ENCODE results near the gene CCDC88C. TPM values are rescaled to one million over a fixed set of nuclear protein-coding genes. Genes with fewer than 3 reads are reported as not detected.

Gene CCDC88C
- polyA plus RNA-seq, 3 donors from 2014 or later = 19.5 to 58.2 (median 21.2) TPM

GRCh38 chr14:91356181-91356763 lies 61.3 kb downstream of the CCDC88C start:
- H3K9me3 Mint-ChIP-seq = no peaks in the 10 kb centered on the region
- peaks cover 0 to 30% (median 7%) of the 10 kb centered on the region in 3 donors for H3K36me3 Mint-ChIP-seq

GRCh38 chr14:91354979-91355685 lies 62.5 kb downstream of the CCDC88C start:
- H3K36me3 Mint-ChIP-seq = peaks cover 0 to 30% (median 4%) of the 10 kb centered on the region in 3 donors

More at GRCh38 chr14:91356181-91356763, 61.3 kb downstream of the CCDC88C start:
- Mint-ChIP-seq H3K4me1 (peaks cover 87 to 96% of the 10 kb centered on the region in 2 donors), H3K4me3 (peak overlapping the region; percentile 59 to 84 (median 79)), H3K27me3 (ENCODE audit: low read depth in 3 of 3) (peaks cover 4 to 21% (median 16%) of the 10 kb centered on the region in 3 donors), H3K27ac (peak overlapping the region; percentile 92 to 99 (median 97))
- DNase-seq = peak in 1 of 3 donors; percentile 42

GRCh38 chr14:91354221-91354916 lies 63.3 kb downstream of the CCDC88C start:
- H3K4me3 Mint-ChIP-seq = peak overlapping the region; percentile 59 to 84 (median 79)
- peak; percentile 47 to 69 (median 54) for DNase-seq
- H3K9me3 Mint-ChIP-seq = no peaks in the 10 kb centered on the region
- peak overlapping the region; percentile 92 to 99 (median 97) for H3K27ac Mint-ChIP-seq
- H3K4me1 Mint-ChIP-seq = peaks cover 87 to 96% of the 10 kb centered on the region in 2 donors
- peaks cover 6 to 28% (median 24%) of the 10 kb centered on the region in 3 donors for H3K27me3 Mint-ChIP-seq (ENCODE audit: low read depth in 3 of 3)
- H3K36me3 Mint-ChIP-seq = peaks cover 0 to 28% (median 4%) of the 10 kb centered on the region in 3 donors

More at GRCh38 chr14:91354979-91355685, 62.5 kb downstream of the CCDC88C start:
- peak overlapping the region; percentile 92 to 99 (median 97) for H3K27ac Mint-ChIP-seq
- H3K4me3 Mint-ChIP-seq = peak overlapping the region; percentile 59 to 84 (median 79)
- H3K27me3 Mint-ChIP-seq (ENCODE audit: low read depth in 3 of 3) = peaks cover 6 to 28% (median 24%) of the 10 kb centered on the region in 3 donors
- H3K9me3 Mint-ChIP-seq = no peaks in the 10 kb centered on the region
- H3K4me1 Mint-ChIP-seq = peaks cover 87 to 96% of the 10 kb centered on the region in 2 donors
- peak; percentile 42 to 47 (median 42) for DNase-seq

- Mint-ChIP-seq H3K4me1 (peaks cover 89 to 97% of the 10 kb centered on the region in 2 donors), H3K27me3 (ENCODE audit: low read depth in 3 of 3) (peaks cover 6 to 32% (median 24%) of the 10 kb centered on the region in 3 donors), H3K36me3 (peaks cover 0 to 23% (median 4%) of the 10 kb centered on the region in 3 donors), H3K9me3 (no peaks in the 10 kb centered on the region), H3K27ac (peak overlapping the region; percentile 93 to 99 (median 98)), H3K4me3 (peak overlapping the region in 4 of 5 donors; percentile 18 to 84 (median 56))
- DNase-seq = no peak
Observed at GRCh38 chr14:91352728-91353692, 64.6 kb downstream of the CCDC88C start.

GRCh38 chr14:91352053-91352452 lies 65.6 kb downstream of the CCDC88C start:
- Mint-ChIP-seq H3K36me3 (peaks cover 0 to 19% (median 4%) of the 10 kb centered on the region in 3 donors), H3K4me1 (peaks cover 96% of the 10 kb centered on the region in 2 donors), H3K4me3 (peak overlapping the region in 4 of 5 donors; percentile 65 to 97 (median 87)), H3K27me3 (ENCODE audit: low read depth in 3 of 3) (peaks cover 5 to 29% (median 24%) of the 10 kb centered on the region in 3 donors), H3K9me3 (no peaks in the 10 kb centered on the region), H3K27ac (peak overlapping the region; percentile 93 to 99 (median 98))
- DNase-seq = no peak

- peaks cover 96 to 97% of the 10 kb centered on the region in 2 donors for H3K4me1 Mint-ChIP-seq
- peaks cover 5 to 29% (median 24%) of the 10 kb centered on the region in 3 donors for H3K27me3 Mint-ChIP-seq (ENCODE audit: low read depth in 3 of 3)
- peaks cover 0 to 16% (median 4%) of the 10 kb centered on the region in 3 donors for H3K36me3 Mint-ChIP-seq
- H3K27ac Mint-ChIP-seq = peak overlapping the region; percentile 93 to 99 (median 98)
- no peaks in the 10 kb centered on the region for H3K9me3 Mint-ChIP-seq
- DNase-seq = no peak
- H3K4me3 Mint-ChIP-seq = peak overlapping the region; percentile 78 to 97 (median 88)
Observed at GRCh38 chr14:91351512-91351862, 66.1 kb downstream of the CCDC88C start.

GRCh38 chr14:91350813-91351511 lies 66.7 kb downstream of the CCDC88C start:
- no peaks in the 10 kb centered on the region for H3K9me3 Mint-ChIP-seq
- H3K36me3 Mint-ChIP-seq = peaks cover 0 to 12% (median 4%) of the 10 kb centered on the region in 3 donors
- H3K4me1 Mint-ChIP-seq = peaks cover 96 to 97% of the 10 kb centered on the region in 2 donors
- H3K27me3 Mint-ChIP-seq (ENCODE audit: low read depth in 3 of 3) = peaks cover 5 to 29% (median 21%) of the 10 kb centered on the region in 3 donors
- peak; percentile 76 to 79 (median 78) for DNase-seq
- peak overlapping the region; percentile 93 to 99 (median 98) for H3K27ac Mint-ChIP-seq
- H3K4me3 Mint-ChIP-seq = peak overlapping the region; percentile 78 to 97 (median 88)

- Mint-ChIP-seq H3K27ac (peak overlapping the region; percentile 93 to 99 (median 98)), H3K4me3 (peak overlapping the region; percentile 78 to 97 (median 88)), H3K9me3 (no peaks in the 10 kb centered on the region), H3K27me3 (ENCODE audit: low read depth in 3 of 3) (peaks cover 5 to 27% (median 21%) of the 10 kb centered on the region in 3 donors), H3K36me3 (peaks cover 0 to 12% (median 4%) of the 10 kb centered on the region in 3 donors), H3K4me1 (peaks cover 96 to 97% of the 10 kb centered on the region in 2 donors)
- DNase-seq = no peak
Observed at GRCh38 chr14:91350483-91350812, 67.2 kb downstream of the CCDC88C start.

GRCh38 chr14:91349481-91350074 lies 68.0 kb downstream of the CCDC88C start:
- H3K27ac Mint-ChIP-seq = peak overlapping the region; percentile 93 to 99 (median 98)
- peak overlapping the region; percentile 31 to 97 (median 88) for H3K4me3 Mint-ChIP-seq
- peaks cover 92 to 97% of the 10 kb centered on the region in 2 donors for H3K4me1 Mint-ChIP-seq
- DNase-seq = peak; percentile 41 to 52 (median 50)
- peaks cover 3 to 19% (median 17%) of the 10 kb centered on the region in 3 donors for H3K27me3 Mint-ChIP-seq (ENCODE audit: low read depth in 3 of 3)
- no peaks in the 10 kb centered on the region for H3K9me3 Mint-ChIP-seq
- peaks cover 0 to 11% (median 4%) of the 10 kb centered on the region in 3 donors for H3K36me3 Mint-ChIP-seq

- peaks cover 88 to 96% of the 10 kb centered on the region in 2 donors for H3K4me1 Mint-ChIP-seq
- DNase-seq = no peak
- no peaks in the 10 kb centered on the region for H3K9me3 Mint-ChIP-seq
- H3K36me3 Mint-ChIP-seq = peaks cover 0 to 5% (median 1%) of the 10 kb centered on the region in 3 donors
- H3K27me3 Mint-ChIP-seq (ENCODE audit: low read depth in 3 of 3) = peaks cover 3 to 19% (median 11%) of the 10 kb centered on the region in 3 donors
- H3K27ac Mint-ChIP-seq = peak overlapping the region; percentile 93 to 99 (median 98)
- peak overlapping the region; percentile 31 to 97 (median 88) for H3K4me3 Mint-ChIP-seq
Observed at GRCh38 chr14:91348845-91349465, 68.7 kb downstream of the CCDC88C start.

- H3K36me3 Mint-ChIP-seq = peaks cover 0 to 7% (median 5%) of the 10 kb centered on the region in 3 donors
- peaks cover 85 to 94% of the 10 kb centered on the region in 2 donors for H3K4me1 Mint-ChIP-seq
- peak overlapping the region in 4 of 5 donors; percentile 10 to 46 (median 24) for H3K4me3 Mint-ChIP-seq
- DNase-seq = no peak
- peak overlapping the region; percentile 65 to 99 (median 85) for H3K27ac Mint-ChIP-seq
- H3K27me3 Mint-ChIP-seq (ENCODE audit: low read depth in 3 of 3) = peaks cover 3 to 16% (median 14%) of the 10 kb centered on the region in 3 donors
- H3K9me3 Mint-ChIP-seq = no peaks in the 10 kb centered on the region
Observed at GRCh38 chr14:91346838-91347173, 70.8 kb downstream of the CCDC88C start.

Data from immature natural killer cell (primary cell).